Hematopoietic multipotent progenitor cell treated with erythropoietin and hydrocortisone succinate and interleukin-3 and kit ligand, for 4 days (in vitro differentiated cells): Measurements from ENCODE around the gene GTF3C4.

ENCODE experiments used
- DNase-seq: peaks from one replicate; pipeline ENCODE4 v3.0.0-alpha.2; 2015

GTF3C4 gene

GRCh38 chr9:132670457-132671391 is at the start of gene GTF3C4:
GTF3C4 (plus strand) TSS chr9:132670464; CDS start chr9:132670599, 135 bp downstream.
- DNase-seq, result peak; percentile 71

GRCh38 chr9:132622159-132622558 is 48.1 kb upstream of the GTF3C4 start:
- peak; percentile 23 for DNase-seq

GRCh38 chr9:132626285-132626684 is 44.0 kb upstream of the GTF3C4 start:
- no peak for DNase-seq

- DNase-seq, result no peak
These were observed 43.2 kb upstream of the GTF3C4 start for GRCh38 chr9:132627106-132627505.

GRCh38 chr9:132627594-132627993 is 42.7 kb upstream of the GTF3C4 start:
- no peak for DNase-seq

- DNase-seq, result no peak
These were observed 41.5 kb upstream of the GTF3C4 start for GRCh38 chr9:132628746-132629145.

- DNase-seq, result no peak
These were observed 40.1 kb upstream of the GTF3C4 start for GRCh38 chr9:132630116-132630515.

- no peak for DNase-seq
These were observed 39.5 kb upstream of the GTF3C4 start for GRCh38 chr9:132630811-132631210.

- DNase-seq, result no peak
These were observed 39.0 kb upstream of the GTF3C4 start for GRCh38 chr9:132631280-132631679.

GRCh38 chr9:132631685-132632084 is 38.6 kb upstream of the GTF3C4 start:
- DNase-seq, result peak; percentile 61

- DNase-seq, result no peak
These were observed 37.7 kb upstream of the GTF3C4 start for GRCh38 chr9:132632413-132633129.

- no peak for DNase-seq
These were observed 35.9 kb upstream of the GTF3C4 start for GRCh38 chr9:132634327-132634726.

- no peak for DNase-seq
These were observed 32.9 kb upstream of the GTF3C4 start for GRCh38 chr9:132637351-132637750.

- no peak for DNase-seq
These were observed 32.5 kb upstream of the GTF3C4 start for GRCh38 chr9:132637801-132638200.

- DNase-seq, result no peak
These were observed 32.0 kb upstream of the GTF3C4 start for GRCh38 chr9:132638240-132638639.

- no peak for DNase-seq
These were observed 30.9 kb upstream of the GTF3C4 start for GRCh38 chr9:132639322-132639721.

- no peak for DNase-seq
These were observed 29.0 kb upstream of the GTF3C4 start for GRCh38 chr9:132641216-132641615.

GRCh38 chr9:132644251-132644650 is 26.0 kb upstream of the GTF3C4 start:
- DNase-seq, result peak; percentile 46

- no peak for DNase-seq
These were observed 25.0 kb upstream of the GTF3C4 start for GRCh38 chr9:132645306-132645705.

GRCh38 chr9:132645711-132646110 is 24.6 kb upstream of the GTF3C4 start:
- DNase-seq, result no peak

- DNase-seq, result no peak
These were observed 23.5 kb upstream of the GTF3C4 start for GRCh38 chr9:132646726-132647125.

- no peak for DNase-seq
These were observed 22.9 kb upstream of the GTF3C4 start for GRCh38 chr9:132647355-132647754.

GRCh38 chr9:132647806-132648205 is 22.5 kb upstream of the GTF3C4 start:
- DNase-seq, result no peak

- no peak for DNase-seq
These were observed 22.0 kb upstream of the GTF3C4 start for GRCh38 chr9:132648283-132648682.
